ENCODE measurements around the gene C12orf56. TPM values are rescaled to one million over a fixed set of nuclear protein-coding genes. Genes with fewer than 3 reads are reported as not detected.

C12orf56 gene
- polyA plus RNA-seq, 2 of the 4 experiments (the other 2 are of a cell fraction) = 0.05 to 0.22 TPM

- H3K4me2 ChIP-seq = no peak overlapping the region
- TF ChIP-seq PHF8 (IDR thresholded peaks at IDR 0.05; ENCODE audit: borderline replicate concordance, low read depth) (no peak), HOXB5 (CRISPR knock-in tag; IDR thresholded peaks at IDR 0.05) (no peak), MAFK (IDR thresholded peaks at IDR 0.05; ENCODE audit: partially characterized antibody) (peak; percentile 79), ZFP36 (IDR thresholded peaks at IDR 0.05; ENCODE audit: borderline replicate concordance, partially characterized antibody) (no peak), FOXS1 (CRISPR knock-in tag; IDR thresholded peaks at IDR 0.05) (no peak)
- ATAC-seq (no peak), DNase-seq (ENCODE audit: low read depth in 1 of 2, low spot score in 1 of 2) (no peak), FAIRE-seq (peak; percentile 32)
- CTCF ChIA-PET = interaction anchor here (0.7 kb wide), 1 partner anchor 439 kb away, joined by 3 read pairs; no protein-coding TSS in a partner anchor
- 67% methylated on average over 4 of the region's 4 CpGs for WGBS (ENCODE audit: missing lambda C conversion rate)
- no peaks in the 10 kb centered on the region for H3K9me3 ChIP-seq
- no peaks in the 10 kb centered on the region for H3K4me1 ChIP-seq
- no peak overlapping the region for H3K27ac ChIP-seq
- POLR2A ChIA-PET = interaction anchor here (0.5 kb wide), 1 partner anchor 540 kb away, joined by 3 read pairs; no protein-coding TSS in a partner anchor
- no peak overlapping the region for H3K4me3 ChIP-seq
These were observed 112.1 kb downstream of the C12orf56 start for GRCh38 chr12:64278421-64278820.

GRCh38 chr12:64273527-64274403 lies 116.8 kb downstream of the C12orf56 start:
- TF ChIP-seq RAD21 (conservative IDR thresholded peaks at IDR 0.05 in 1 of 2, IDR thresholded peaks at IDR 0.05 in 1 of 2) (peak in 1 of 2 experiments; percentile 63; a peak in 3 of 5 replicates), SREBF2 (IDR thresholded peaks at IDR 0.05) (no peak), SMC3 (IDR thresholded peaks at IDR 0.05) (0 out of 3 replicates have a peak, but pooled peaks have one; percentile 14), TP53 (CRISPR knock-in tag; IDR thresholded peaks at IDR 0.05) (no peak), CTCF (IDR thresholded peaks at IDR 0.05) (no peak; the same call in 2 of the 3 replicates), PHF8 (IDR thresholded peaks at IDR 0.05; ENCODE audit: borderline replicate concordance, low read depth) (no peak), ESRRA (IDR thresholded peaks at IDR 0.05; ENCODE audit: borderline replicate concordance, low read length) (no peak), JUN (IDR thresholded peaks at IDR 0.05) (no peak)
- TF ChIP-seq, protein P1, sequence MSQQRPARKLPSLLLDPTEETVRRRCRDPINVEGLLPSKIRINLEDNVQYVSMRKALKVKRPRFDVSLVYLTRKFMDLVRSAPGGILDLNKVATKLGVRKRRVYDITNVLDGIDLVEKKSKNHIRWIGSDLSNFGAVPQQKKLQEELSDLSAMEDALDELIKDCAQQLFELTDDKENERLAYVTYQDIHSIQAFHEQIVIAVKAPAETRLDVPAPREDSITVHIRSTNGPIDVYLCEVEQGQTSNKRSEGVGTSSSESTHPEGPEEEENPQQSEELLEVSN (IDR thresholded peaks at IDR 0.05; ENCODE audit: borderline replicate concordance, low read depth) = no peak
- FAIRE-seq (no peak), ATAC-seq (peak; percentile 80 to 95), DNase-seq (ENCODE audit: low read depth in 1 of 2, low spot score in 1 of 2) (peak; percentile 27 to 51)
- Histone ChIP-seq H3K4me2 (no peak overlapping the region), H3K9me3 (no peaks in the 10 kb centered on the region), H3K4me1 (no peaks in the 10 kb centered on the region), H3K27ac (no peak overlapping the region), H3K4me3 (no peak overlapping the region)
- CTCF ChIA-PET = interaction anchor here (0.6 to 4.6 kb wide), 4 partner anchors 17 to 434 kb away, joined by 3 to 21 read pairs (median 4); no protein-coding TSS in a partner anchor
- 57% methylated on average over 11 of the region's 11 CpGs for WGBS (ENCODE audit: missing lambda C conversion rate)
- POLR2A ChIA-PET = no interaction called here

- ChIA-PET CTCF (interaction anchor here (4.6 kb wide), 1 partner anchor 13 kb away, joined by 21 read pairs; no protein-coding TSS in a partner anchor), POLR2A (no interaction called here)
- no peaks in the 10 kb centered on the region for H3K9me3 ChIP-seq
- DNase-seq (ENCODE audit: low read depth in 1 of 2, low spot score in 1 of 2) = no peak
- no peak for ATAC-seq
- H3K4me2 ChIP-seq = no peak overlapping the region
- H3K4me3 ChIP-seq = no peak overlapping the region
- FAIRE-seq = no peak
- H3K27ac ChIP-seq = no peak overlapping the region
- TF ChIP-seq ZC3H11A (IDR thresholded peaks at IDR 0.05) = no peak
- TF ChIP-seq HOXA7 (CRISPR knock-in tag; IDR thresholded peaks at IDR 0.05) = no peak
- TF ChIP-seq TFCP2L1 (CRISPR knock-in tag; IDR thresholded peaks at IDR 0.05) = no peak
- TF ChIP-seq HMGXB4 (CRISPR knock-in tag; IDR thresholded peaks at IDR 0.05; ENCODE audit: borderline replicate concordance) = no peak
- TF ChIP-seq JUN (IDR thresholded peaks at IDR 0.05) = no peak
- WGBS (ENCODE audit: missing lambda C conversion rate) = 96% methylated on average over 1 of the region's 1 CpG
- no peaks in the 10 kb centered on the region for H3K4me1 ChIP-seq
These were observed 120.1 kb downstream of the C12orf56 start for GRCh38 chr12:64270411-64270810.

All from A549 (cell line).